Right ventricle myocardium inferior (tissue), 1 donor: ENCODE measurements around the gene TMEM204. TPM values are rescaled to one million over a fixed set of nuclear protein-coding genes. Genes with fewer than 3 reads are reported as not detected.
A peak's percentile ranks its signal among the peaks of the same experiment; 100 is the strongest.
"Not testable (repeated sequence)": the region's sequence is repeated elsewhere in the genome, so short reads cannot be mapped to it uniquely, and the experiment has no call there.

Experiments
- ATAC-seq: fragments of 200-7000 bp; cut with Tn5 transposase; one replicate; pipeline ENCODE4 v1.9.1; 2020; ENCODE audit warnings: mild to moderate bottlenecking, moderate library complexity
- DNase-seq: peaks from one replicate; pipeline ENCODE4 v3.0.0; 2021; ENCODE audit errors: missing footprints
- intact Hi-C: fragments of 100-400 bp; cut with DNase I; formaldehyde crosslinking; loops from one replicate; pipeline ENCODE4 v1.11.0; 2022
- total RNA-seq: library from RNA; stranded (reverse); fragmentation: NEBNext Ultra II Directional; extraction: Animal tissue kit (Norgen Biotek cat#: 25700); gene quantifications from one replicate; pipeline ENCODE4 v1.2.1, GENCODE V29; 2021
- donor health status: DM: no; HTN: yes; CAD: no; lungs with severe emphysema.

The TMEM204 gene
- total RNA-seq, 1 donor from 2014 or later = 30.7 TPM

GRCh38 chr16:1563786-1564185 is 30.3 kb downstream of the TMEM204 start:
- ATAC-seq = no peak
- DNase-seq = no peak
- intact Hi-C loops = no loop called here

- intact Hi-C loops = no loop called here
- DNase-seq = no peak
- ATAC-seq = peak; percentile 26
Measured at GRCh38 chr16:1564325-1564724, 30.9 kb downstream of the TMEM204 start.

- intact Hi-C loops = no loop called here
- DNase-seq (no peak), ATAC-seq (no peak)
Measured at GRCh38 chr16:1565083-1565805, 31.8 kb downstream of the TMEM204 start.

GRCh38 chr16:1567988-1568387 is 34.5 kb downstream of the TMEM204 start:
- intact Hi-C loops = no loop called here
- DNase-seq (no peak), ATAC-seq (no peak)

- intact Hi-C loops = no loop called here
- no peak for DNase-seq
- no peak for ATAC-seq
Measured at GRCh38 chr16:1571012-1571671, 37.7 kb downstream of the TMEM204 start.

GRCh38 chr16:1572673-1573072 is 39.2 kb downstream of the TMEM204 start:
- ATAC-seq (no peak), DNase-seq (no peak)
- intact Hi-C loops = no loop called here

- no peak for ATAC-seq
- intact Hi-C loops = no loop called here
- DNase-seq = no peak
Measured at GRCh38 chr16:1573301-1573700, 39.8 kb downstream of the TMEM204 start.

GRCh38 chr16:1575578-1575977 is 42.1 kb downstream of the TMEM204 start:
- DNase-seq = no peak
- no peak for ATAC-seq
- intact Hi-C loops = no loop called here

- intact Hi-C loops = no loop called here
- ATAC-seq (no peak), DNase-seq (no peak)
Measured at GRCh38 chr16:1579214-1579613, 45.7 kb downstream of the TMEM204 start.

GRCh38 chr16:1580256-1580655 is 46.8 kb downstream of the TMEM204 start:
- no peak for DNase-seq
- intact Hi-C loops = no loop called here
- no peak for ATAC-seq

- intact Hi-C loops = no loop called here
Measured at GRCh38 chr16:1580956-1581355, 47.5 kb downstream of the TMEM204 start.

GRCh38 chr16:1581804-1582203 is 48.3 kb downstream of the TMEM204 start:
- intact Hi-C loops = no loop called here
- ATAC-seq (no peak), DNase-seq (no peak)

More at GRCh38 chr16:1580956-1581355, 47.5 kb downstream of the TMEM204 start:
- DNase-seq (no peak), ATAC-seq (no peak)

- intact Hi-C loops = no loop called here
- DNase-seq (no peak), ATAC-seq (no peak)
Measured at GRCh38 chr16:1583180-1583579, 49.7 kb downstream of the TMEM204 start.

GRCh38 chr16:1584926-1585484 is 51.5 kb downstream of the TMEM204 start:
- intact Hi-C loops = no loop called here
- no peak for ATAC-seq

GRCh38 chr16:1590366-1590765 is 56.9 kb downstream of the TMEM204 start:
- ATAC-seq = no peak
- intact Hi-C loops = no loop called here
- no peak for DNase-seq

More at GRCh38 chr16:1584926-1585484, 51.5 kb downstream of the TMEM204 start:
- no peak for DNase-seq

- no peak for DNase-seq
- no peak for ATAC-seq
- intact Hi-C loops = no loop called here
Measured at GRCh38 chr16:1590930-1591705, 57.7 kb downstream of the TMEM204 start.

GRCh38 chr16:1592446-1592845 is 59.0 kb downstream of the TMEM204 start:
- intact Hi-C loops = no loop called here
- ATAC-seq (no peak), DNase-seq (no peak)

GRCh38 chr16:1595511-1595910 is 62.0 kb downstream of the TMEM204 start:
- intact Hi-C loops, DNase-seq, ATAC-seq: not testable (repeated sequence)

GRCh38 chr16:1596516-1596915 is 63.0 kb downstream of the TMEM204 start:
- intact Hi-C loops = no loop called here
- DNase-seq (no peak), ATAC-seq (no peak)
